Endothelial cell of umbilical vein (primary cell): Measurements from ENCODE around the gene TOP3B. TPM values are rescaled to one million over a fixed set of nuclear protein-coding genes. Genes with fewer than 3 reads are reported as not detected.

ENCODE experiments used
- BruUV-seq: library from RNA; stranded (reverse); fragments of 400-500 nt; replicated peaks from 2 replicates; lab custom pipeline; 2021; lab: Mats Ljungman, UMichigan
- CTCF ChIA-PET: fragments of 300-600, 350-600 bp; sonication (Branson Sonifier 250); formaldehyde crosslinking; loops from one replicate; lab custom pipeline; 2021; ENCODE audit warnings: antibody characterized with exemption, inconsistent platforms; lab: Charles Lee
- POLR2A ChIA-PET: fragments of 300-600, 350-600 bp; sonication (Branson Sonifier 250); formaldehyde crosslinking; loops from one replicate; lab custom pipeline; 2021; ENCODE audit warnings: antibody characterized with exemption, inconsistent platforms; lab: Charles Lee
- DNase-seq: peaks from one replicate; pipeline ENCODE4 v3.0.0-alpha.2; 2011; ENCODE audit warnings: low read depth, low spot score
- FAIRE-seq: peaks from 2 replicates; lab custom pipeline; 2011; peaks lifted over from hg19 to GRCh38; lab: Jason Lieb, UNC
- H2AFZ ChIP-seq: 2 replicates; pipeline ENCODE4 v1.6.0; 2012; ENCODE audit warnings: low read depth, low read length, control low read depth, inconsistent platforms
- H3K27ac ChIP-seq: 2 replicates; pipeline ENCODE4 v1.5.1; 2011; ENCODE audit warnings: low read depth, mild to moderate bottlenecking, control low read depth, low read length, moderate library complexity; ENCODE audit not compliant: insufficient read depth
- H3K27me3 ChIP-seq, 2 experiments: 2 replicates each; pipeline versions ENCODE4 v1.6.0 to v1.6.1; 2011; ENCODE audit warnings: low read length in 2 of 2, mixed read lengths in 1 of 2; ENCODE audit not compliant: control insufficient read depth in 2 of 2, insufficient read depth in 2 of 2
- H3K36me3 ChIP-seq, 2 experiments: 2 replicates in 1 of 2; 3 replicates in 1 of 2; pipeline ENCODE4 v1.5.1; 2011; ENCODE audit warnings: low read length in 2 of 2, mild to moderate bottlenecking in 1 of 2, moderate library complexity in 1 of 2; ENCODE audit not compliant: control insufficient read depth in 2 of 2, insufficient read depth in 2 of 2; ENCODE audit errors: extremely low read depth in 1 of 2
- H3K4me1 ChIP-seq: 3 replicates; pipeline ENCODE4 v1.5.1; 2011; ENCODE audit warnings: mild to moderate bottlenecking, low read length; ENCODE audit not compliant: control insufficient read depth, insufficient read depth; ENCODE audit errors: extremely low read depth
- H3K4me2 ChIP-seq: 2 replicates; pipeline ENCODE4 v1.6.1; 2011; ENCODE audit warnings: low read length, control low read depth, mixed read lengths; ENCODE audit not compliant: insufficient read depth
- H3K4me3 ChIP-seq, 3 experiments: fragments of 200-600 bp in 1 of 3; sonication (generic), shearing (Covaris generic) in 1 of 3; replicated peaks in 1 of 3; 2 replicates each; pipeline ENCODE4 v1.5.1; 2011 to 2016; ENCODE audit warnings: control low read depth in 3 of 3, low read length in 3 of 3, mild to moderate bottlenecking in 2 of 3, inconsistent platforms in 1 of 3, low read depth in 1 of 3, moderate library complexity in 1 of 3; ENCODE audit not compliant: insufficient read depth in 1 of 3
- H3K79me2 ChIP-seq: 2 replicates; pipeline ENCODE4 v1.6.0; 2012; ENCODE audit warnings: low read length, inconsistent platforms; ENCODE audit not compliant: control insufficient read depth, insufficient read depth
- H3K9ac ChIP-seq: replicated peaks from 2 replicates; pipeline ENCODE3; 2011; ENCODE audit warnings: low read length, control low read depth; ENCODE audit not compliant: insufficient read depth; ENCODE audit errors: extremely low read depth
- H3K9me1 ChIP-seq: replicated peaks from 3 replicates; pipeline ENCODE4 v1.6.0; 2011; ENCODE audit warnings: mild to moderate bottlenecking, low read length; ENCODE audit not compliant: control insufficient read depth, insufficient read depth; ENCODE audit errors: extremely low read depth
- H3K9me3 ChIP-seq: replicated peaks from 2 replicates; pipeline ENCODE4 v1.5.1; 2012; ENCODE audit warnings: low read length, inconsistent platforms; ENCODE audit not compliant: control insufficient read depth, insufficient read depth
- H4K20me1 ChIP-seq: replicated peaks from 2 replicates; pipeline ENCODE3; 2011; ENCODE audit warnings: mild to moderate bottlenecking, low read length; ENCODE audit not compliant: control insufficient read depth, insufficient read depth; ENCODE audit errors: extremely low read depth
- GATA2 ChIP-seq: IDR thresholded peaks from 2 replicates; pipeline ENCODE4 v1.7.0; 2011; ENCODE audit warnings: low read depth, mild to moderate bottlenecking, moderate library complexity, mixed read lengths, low read length; ENCODE audit not compliant: insufficient read length, insufficient read depth
- MYC ChIP-seq: IDR thresholded peaks from one replicate; pipeline ENCODE4 v1.6.1; 2011; ENCODE audit warnings: mild to moderate bottlenecking, low read depth, low read length
- POLR2AphosphoS5 ChIP-seq: IDR thresholded peaks from 2 replicates; pipeline ENCODE4 v1.6.1; 2012; ENCODE audit warnings: low read depth, mild to moderate bottlenecking, control low read depth, low read length, moderate library complexity; ENCODE audit not compliant: insufficient read depth
- dilution Hi-C: fragments of 300-500 bp; cut with MboI; formaldehyde crosslinking; loops from one replicate; pipeline ENCODE4 v1.15.0; 2019; ENCODE audit warnings: low sequenced_read_pairs; ENCODE audit not compliant: extremely low pct_ligation_motif_present
- intact Hi-C: fragments of 100-400 bp; cut with micrococcal nuclease; formaldehyde crosslinking; loops from one replicate; pipeline ENCODE4 v1.10.0; 2022
- polyA plus RNA-seq, 4 experiments: library from polyadenylated mRNA; depleted of rRNA in 3 of 4; stranded (reverse) in 3 of 4; unstranded in 1 of 4; fragments of >200 nt; gene quantifications; 2 replicates each; pipeline versions ENCODE4 v1.2.1 to v1.2.3, GENCODE V29; 2011 to 2012; ENCODE audit warnings: missing spikeins in 1 of 4
- total RNA-seq: library from RNA; stranded (reverse); gene quantifications from 2 replicates; pipeline ENCODE4 v1.2.3, GENCODE V29; 2021
- TF ChIP-seq, protein P1 (sequence below), 2 donors: IDR thresholded peaks; 1 replicate in 1 of 2; 2 replicates in 1 of 2; pipeline ENCODE4 v1.5.1; 2011; ENCODE audit warnings: low read length in 2 of 2, mild to moderate bottlenecking in 2 of 2, moderate library complexity in 2 of 2, control low read depth in 1 of 2, inconsistent platforms in 1 of 2, low read depth in 1 of 2; ENCODE audit not compliant: insufficient read depth in 1 of 2; ENCODE audit errors: extremely low read depth in 1 of 2

TOP3B gene
- total and polyA plus RNA-seq, 2 donors (not counting 3 experiments of a cell fraction or from before 2014, with no cell fraction given): 25.2 to 56.5 TPM

DNA sequence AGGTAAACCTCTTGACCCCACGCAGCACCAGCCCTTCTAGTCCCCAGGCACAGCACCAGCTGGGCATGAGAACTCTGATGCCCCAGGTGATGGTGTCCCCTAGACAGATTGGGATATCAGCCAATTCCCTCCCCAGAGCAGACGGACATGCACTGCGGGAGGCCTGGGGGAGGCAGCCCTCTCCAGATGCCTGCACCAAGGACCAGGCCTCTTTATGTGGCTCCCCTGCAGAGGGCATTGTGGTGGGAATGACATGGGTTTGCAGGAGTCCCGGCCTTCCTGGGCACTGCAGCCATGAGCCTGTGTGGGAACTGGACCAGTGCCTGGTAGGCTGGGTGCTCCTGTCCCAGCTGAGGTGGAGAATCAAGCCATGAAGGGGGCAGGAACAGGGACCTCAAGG, 55.9 kb downstream of the TOP3B start:
- no peaks in the 10 kb centered on the region for H3K9me1 ChIP-seq
- ChIA-PET CTCF (no interaction called here), POLR2A (no interaction called here)
- no TSS peak for BruUV-seq
- peaks cover 3% of the 10 kb centered on the region for H3K79me2 ChIP-seq
- DNase-seq (no peak), FAIRE-seq (no peak)
- H3K9me3 ChIP-seq: no peaks in the 10 kb centered on the region
- no peak overlapping the region for H3K9ac ChIP-seq
- H3K27ac ChIP-seq: no peak overlapping the region
- H3K36me3 ChIP-seq: peaks cover 37 to 71% of the 10 kb centered on the region in 2 experiments
- no peaks in the 10 kb centered on the region for H4K20me1 ChIP-seq
- no peak overlapping the region for H3K4me2 ChIP-seq
- dilution Hi-C loops: loop anchor here (25.0 kb wide), 2 partner anchors 114 to 214 kb away; no protein-coding TSS in a partner anchor
- H3K4me1 ChIP-seq: no peaks in the 10 kb centered on the region
- H3K27me3 ChIP-seq: no peaks in the 10 kb centered on the region
- H2AFZ ChIP-seq: no peak overlapping the region
- no peak for TF ChIP-seq MYC
- no peak overlapping the region for H3K4me3 ChIP-seq
- intact Hi-C loops: no loop called here

DNA sequence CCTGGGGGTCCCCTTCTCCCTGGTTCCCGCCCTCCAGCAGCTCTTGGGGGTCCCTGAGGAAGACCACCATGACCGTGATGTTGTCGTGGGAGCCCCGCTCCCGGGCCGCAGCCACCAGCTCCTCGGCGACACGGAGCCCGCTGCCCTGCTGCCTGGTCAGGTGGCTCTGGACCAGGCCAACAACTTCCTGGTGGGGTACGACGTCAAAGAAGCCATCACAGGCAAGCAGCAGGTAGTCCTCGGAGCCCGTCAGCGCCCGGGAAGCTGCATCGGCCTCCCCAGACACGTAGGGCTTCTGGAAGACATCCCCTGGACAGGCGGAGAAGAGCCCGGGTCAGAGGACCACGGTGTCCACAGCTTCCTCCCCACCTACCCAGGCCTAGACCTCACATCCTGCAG, 59.4 kb downstream of the TOP3B start:
- ChIA-PET CTCF (interaction anchor here (0.6 to 1.1 kb wide), 3 partner anchors 8 to 169 kb away, joined by 3 read pairs; no protein-coding TSS in a partner anchor), POLR2A (interaction anchor here (0.5 kb wide), 1 partner anchor 174 kb away, joined by 4 read pairs; no protein-coding TSS in a partner anchor)
- Histone ChIP-seq H3K27me3 (no peaks in the 10 kb centered on the region), H3K4me2 (no peak overlapping the region), H3K36me3 (peaks cover 14 to 49% of the 10 kb centered on the region in 2 experiments), H4K20me1 (peaks cover 3% of the 10 kb centered on the region), H3K9me1 (no peaks in the 10 kb centered on the region), H2AFZ (no peak overlapping the region), H3K4me3 (no peak overlapping the region), H3K79me2 (no peaks in the 10 kb centered on the region), H3K4me1 (no peaks in the 10 kb centered on the region), H3K9ac (no peak overlapping the region), H3K27ac (no peak overlapping the region), H3K9me3 (no peaks in the 10 kb centered on the region)
- BruUV-seq: no TSS peak
- no peak for DNase-seq
- intact Hi-C loops: no loop called here
- no peak for FAIRE-seq
- TF ChIP-seq GATA2: no peak
- no peak for TF ChIP-seq POLR2AphosphoS5
- TF ChIP-seq, protein P1, sequence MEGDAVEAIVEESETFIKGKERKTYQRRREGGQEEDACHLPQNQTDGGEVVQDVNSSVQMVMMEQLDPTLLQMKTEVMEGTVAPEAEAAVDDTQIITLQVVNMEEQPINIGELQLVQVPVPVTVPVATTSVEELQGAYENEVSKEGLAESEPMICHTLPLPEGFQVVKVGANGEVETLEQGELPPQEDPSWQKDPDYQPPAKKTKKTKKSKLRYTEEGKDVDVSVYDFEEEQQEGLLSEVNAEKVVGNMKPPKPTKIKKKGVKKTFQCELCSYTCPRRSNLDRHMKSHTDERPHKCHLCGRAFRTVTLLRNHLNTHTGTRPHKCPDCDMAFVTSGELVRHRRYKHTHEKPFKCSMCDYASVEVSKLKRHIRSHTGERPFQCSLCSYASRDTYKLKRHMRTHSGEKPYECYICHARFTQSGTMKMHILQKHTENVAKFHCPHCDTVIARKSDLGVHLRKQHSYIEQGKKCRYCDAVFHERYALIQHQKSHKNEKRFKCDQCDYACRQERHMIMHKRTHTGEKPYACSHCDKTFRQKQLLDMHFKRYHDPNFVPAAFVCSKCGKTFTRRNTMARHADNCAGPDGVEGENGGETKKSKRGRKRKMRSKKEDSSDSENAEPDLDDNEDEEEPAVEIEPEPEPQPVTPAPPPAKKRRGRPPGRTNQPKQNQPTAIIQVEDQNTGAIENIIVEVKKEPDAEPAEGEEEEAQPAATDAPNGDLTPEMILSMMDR (IDR thresholded peaks at IDR 0.05; ENCODE audit: extremely low read depth in 1 of 2, insufficient read depth in 1 of 2, low read depth in 1 of 2, low read length in 2 of 2): no peak
- dilution Hi-C loops: no loop called here
